22Rv1 (cell line): ENCODE data around the gene EXOC4.

Source experiments
- H3K27ac ChIP-seq: fragments of 450-650 bp; 2 replicates; pipeline ENCODE4 v1.5.1; 2017
- CTCF ChIP-seq: fragments of 450-650 bp; IDR thresholded peaks from 2 replicates; pipeline ENCODE4 v1.5.1; 2017; ENCODE audit warnings: mild to moderate bottlenecking
- ZFX ChIP-seq: fragments of 450-650 bp; IDR thresholded peaks from 2 replicates; pipeline ENCODE4 v1.6.1; 2017; ENCODE audit warnings: antibody characterized with exemption, borderline replicate concordance

The EXOC4 gene

DNA sequence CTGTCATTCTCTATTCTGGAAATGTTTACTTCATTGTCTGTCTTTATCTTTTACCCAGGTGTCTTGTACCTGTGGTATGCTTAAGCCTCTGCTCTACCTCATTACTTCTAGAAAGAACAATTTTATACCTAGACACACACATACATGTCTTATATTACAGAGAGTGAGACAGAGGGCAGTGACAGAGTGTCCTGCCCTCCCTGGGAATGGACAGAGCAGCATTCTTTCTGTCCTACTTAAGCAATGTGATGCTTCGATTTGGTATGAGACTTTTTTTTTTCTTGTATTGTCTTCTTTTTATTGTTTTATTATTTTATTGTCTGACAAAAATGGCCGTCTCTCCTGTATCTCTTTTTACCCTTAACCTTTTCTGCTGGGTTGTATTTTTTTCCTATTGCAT is 286.1 kb downstream of the EXOC4 start:
- TF ChIP-seq ZFX, result no peak
- TF ChIP-seq CTCF, result no peak
- H3K27ac ChIP-seq, result no peak overlapping the region

GRCh38 chr7:133540096-133540860 is 287.4 kb downstream of the EXOC4 start:
- TF ChIP-seq CTCF, result no peak
- no peak for TF ChIP-seq ZFX

DNA sequence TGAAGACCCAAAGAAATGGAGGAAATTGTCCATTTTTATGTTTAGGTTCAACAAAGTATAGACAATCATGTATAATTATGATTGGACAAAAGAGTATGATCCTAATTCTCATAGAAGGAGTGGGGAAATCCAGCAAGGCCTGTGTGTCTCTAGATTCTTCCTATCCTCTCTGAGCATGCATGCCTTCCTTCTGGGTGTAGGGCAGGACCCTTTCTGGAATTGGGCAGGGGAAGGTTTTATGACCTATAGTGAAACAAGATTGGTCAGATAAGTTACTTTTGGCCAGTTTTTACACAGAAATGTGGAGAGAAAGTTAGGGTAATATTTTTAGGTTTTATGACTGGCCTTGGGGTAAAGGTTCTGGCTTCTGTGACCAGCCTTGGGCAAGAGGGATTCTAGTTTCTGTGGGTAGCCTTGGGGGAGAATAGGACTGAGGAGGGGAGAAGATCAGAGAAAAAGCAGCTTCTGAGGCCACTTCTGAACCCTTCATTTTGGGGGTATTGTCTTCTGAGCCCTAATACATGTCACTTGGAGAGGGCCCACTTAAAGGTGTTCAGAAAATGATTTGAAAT is 289.4 kb downstream of the EXOC4 start:
- TF ChIP-seq CTCF, result no peak
- TF ChIP-seq ZFX, result no peak
- H3K27ac ChIP-seq, result no peak overlapping the region

More at GRCh38 chr7:133540096-133540860, 287.4 kb downstream of the EXOC4 start:
- no peak overlapping the region for H3K27ac ChIP-seq

GRCh38 chr7:133543657-133544056 is 290.8 kb downstream of the EXOC4 start:
- no peak overlapping the region for H3K27ac ChIP-seq
- TF ChIP-seq CTCF, result no peak
- no peak for TF ChIP-seq ZFX

DNA sequence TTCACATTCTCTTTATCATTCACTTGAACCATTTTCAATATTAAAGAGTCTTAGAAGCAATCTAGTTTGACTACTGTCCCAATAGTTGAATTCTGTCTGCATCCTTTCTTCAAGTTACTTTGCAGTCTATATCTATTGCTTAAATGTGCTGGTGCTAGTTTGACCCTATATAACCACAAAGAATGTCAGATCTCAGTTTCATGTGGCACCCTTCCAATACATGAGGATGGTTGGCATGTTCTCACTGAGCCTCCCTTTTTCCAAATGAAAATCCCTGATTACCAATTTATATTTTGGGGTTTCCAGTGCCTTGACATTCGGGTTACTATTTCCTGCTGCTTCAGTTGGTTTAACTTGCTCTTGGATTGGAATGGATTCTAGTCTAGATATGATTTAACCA is 292.7 kb downstream of the EXOC4 start:
- no peak for TF ChIP-seq CTCF
- no peak for TF ChIP-seq ZFX
- no peak overlapping the region for H3K27ac ChIP-seq

DNA sequence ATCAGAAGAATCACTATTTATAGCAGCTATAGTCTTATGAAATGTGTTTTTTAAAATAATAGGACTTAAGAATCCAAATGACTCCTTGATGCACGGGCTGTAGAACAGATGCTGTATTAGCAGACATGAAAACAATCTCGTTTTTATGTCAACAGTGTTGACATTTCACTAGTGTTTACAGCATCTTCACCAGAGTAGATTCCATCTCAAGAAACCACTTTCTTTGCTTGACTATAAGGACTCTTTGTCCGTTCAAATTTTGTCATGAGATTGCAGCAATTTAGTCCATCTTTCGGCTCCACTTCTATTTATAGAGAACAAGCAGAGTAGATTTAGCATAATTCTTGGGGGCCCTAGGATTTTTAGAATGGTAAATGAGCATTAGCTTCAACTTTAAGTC is 295.1 kb downstream of the EXOC4 start:
- no peak overlapping the region for H3K27ac ChIP-seq
- no peak for TF ChIP-seq CTCF
- no peak for TF ChIP-seq ZFX

DNA sequence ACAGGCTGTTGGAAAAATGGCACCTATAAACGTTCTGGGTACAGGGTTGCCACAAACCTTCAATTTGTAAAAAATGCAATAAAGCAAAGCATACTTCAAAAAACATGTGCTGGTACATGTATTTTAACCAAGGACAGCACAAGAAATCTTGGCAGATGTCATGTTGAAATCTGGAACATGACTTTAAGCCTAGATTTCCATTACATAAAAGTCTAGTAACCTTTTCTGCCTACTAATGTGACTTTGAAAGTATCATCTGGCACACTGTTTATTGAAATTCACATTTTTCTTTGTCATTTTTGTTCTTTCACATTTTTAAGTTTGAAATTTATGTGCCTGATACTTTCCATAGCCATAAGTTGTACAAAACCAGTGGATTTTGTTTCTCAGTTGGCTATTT is 296.8 kb downstream of the EXOC4 start:
- no peak overlapping the region for H3K27ac ChIP-seq
- TF ChIP-seq CTCF (no peak), ZFX (no peak)
